A673 (cell line): ENCODE measurements around the gene UBE2R2. TPM values are rescaled to one million over a fixed set of nuclear protein-coding genes. Genes with fewer than 3 reads are reported as not detected.

Experiments used
- BruUV-seq: library from RNA; stranded (reverse); fragments of 400-500 nt; replicated peaks from 2 replicates; lab custom pipeline; 2021; lab: Mats Ljungman, UMichigan
- CTCF ChIA-PET: fragments of 300-600 bp; sonication (Branson Sonifier 250); formaldehyde crosslinking; loops from one replicate; lab custom pipeline; 2022; ENCODE audit warnings: antibody characterized with exemption; lab: Charles Lee
- POLR2A ChIA-PET: fragments of 300-600 bp; sonication (Branson Sonifier 250); formaldehyde crosslinking; loops from one replicate; lab custom pipeline; 2022; ENCODE audit warnings: antibody characterized with exemption; ENCODE audit not compliant: low non-redundant PET; lab: Charles Lee
- DNase-seq: peaks from one replicate; pipeline ENCODE4 v3.0.0-alpha.2; 2015; ENCODE audit warnings: low spot score
- H3K27ac ChIP-seq: fragments of 200-600 bp; sonication (generic); 2 replicates; pipeline ENCODE4 v1.5.1; 2016; ENCODE audit warnings: mixed run types, low read depth, mild to moderate bottlenecking, mixed read lengths, antibody characterized with exemption, low read length; ENCODE audit not compliant: poor library complexity, severe bottlenecking
- H3K27me3 ChIP-seq: fragments of 200-600 bp; sonication (generic); replicated peaks from 2 replicates; pipeline ENCODE4 v1.6.1; 2017; ENCODE audit warnings: mixed run types, low read depth, mild to moderate bottlenecking, mixed read lengths, antibody characterized with exemption, low read length; ENCODE audit not compliant: insufficient read depth, poor library complexity
- H3K36me3 ChIP-seq: fragments of 200-600 bp; sonication (generic); 2 replicates; pipeline ENCODE4 v1.6.1; 2016; ENCODE audit warnings: mixed run types, mild to moderate bottlenecking, mixed read lengths, antibody characterized with exemption, low read length; ENCODE audit not compliant: insufficient read depth, poor library complexity, severe bottlenecking
- H3K4me1 ChIP-seq: fragments of 200-600 bp; sonication (generic); 2 replicates; pipeline ENCODE4 v1.6.1; 2017; ENCODE audit warnings: mixed run types, mild to moderate bottlenecking, mixed read lengths, antibody characterized with exemption, low read length; ENCODE audit not compliant: insufficient read depth, poor library complexity, severe bottlenecking
- H3K4me3 ChIP-seq: fragments of 200-600 bp; sonication (generic); 2 replicates; pipeline ENCODE4 v1.5.1; 2016; ENCODE audit warnings: low read depth, mixed run types, mild to moderate bottlenecking, mixed read lengths, low read length; ENCODE audit not compliant: poor library complexity, severe bottlenecking
- H3K9me3 ChIP-seq: fragments of 200-600 bp; sonication (generic); 2 replicates; pipeline ENCODE4 v1.6.1; 2016; ENCODE audit warnings: mixed run types, low read depth, mild to moderate bottlenecking, mixed read lengths, antibody characterized with exemption, low read length; ENCODE audit not compliant: poor library complexity, severe bottlenecking
- EZH2 ChIP-seq: fragments of 200-600 bp; sonication (generic); IDR thresholded peaks from 2 replicates; pipeline ENCODE4 v1.6.1; 2017; ENCODE audit warnings: borderline replicate concordance, low read depth, mild to moderate bottlenecking, mixed read lengths, antibody characterized with exemption, low read length; ENCODE audit not compliant: poor library complexity, severe bottlenecking
- intact Hi-C: fragments of 100-400 bp; cut with micrococcal nuclease; formaldehyde crosslinking; loops from one replicate; pipeline ENCODE4 v1.10.0; 2022; ENCODE audit not compliant: unreplicated experiment
- total RNA-seq: library from RNA; stranded (reverse); gene quantifications from 2 replicates; pipeline ENCODE4 v1.2.3, GENCODE V29; 2021
- TF ChIP-seq, protein P1 (sequence below): fragments of 300-800, 200-600 bp; sonication (generic); conservative IDR thresholded peaks from 2 replicates; pipeline ENCODE4 v1.5.1; 2017; ENCODE audit warnings: low read depth, mild to moderate bottlenecking, antibody characterized with exemption, low read length, moderate library complexity, mixed read lengths

Gene UBE2R2
- total RNA-seq, 1 experiment from 2014 or later = 49.2 TPM

DNA sequence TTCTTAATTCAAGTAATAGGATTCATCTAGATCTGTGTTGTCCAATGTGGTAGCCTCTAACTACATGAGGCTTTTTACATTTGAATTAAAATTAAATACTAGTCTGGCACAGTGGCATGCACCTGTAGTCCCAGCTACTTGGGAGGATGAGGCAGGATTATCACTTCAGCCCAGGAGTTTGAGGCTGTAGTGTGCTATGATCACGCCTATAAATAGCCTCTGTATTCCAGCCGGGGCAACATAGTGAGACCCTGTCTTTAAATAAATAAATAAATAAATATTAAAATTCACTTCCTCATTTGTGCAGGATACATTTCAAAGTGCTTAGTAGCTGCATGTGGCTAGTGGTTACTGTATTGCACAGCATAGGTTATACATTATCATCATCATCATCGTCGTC, 91.8 kb downstream of the UBE2R2 start:
- POLR2A ChIA-PET = no interaction called here
- Histone ChIP-seq H3K27ac (no peak overlapping the region), H3K36me3 (peaks cover 30% of the 10 kb centered on the region), H3K4me3 (no peak overlapping the region), H3K9me3 (no peaks in the 10 kb centered on the region), H3K4me1 (peaks cover 12% of the 10 kb centered on the region), H3K27me3 (no peaks in the 10 kb centered on the region)
- BruUV-seq = no TSS peak
- intact Hi-C loops = no loop called here
- CTCF ChIA-PET = no interaction called here
- DNase-seq = no peak
- no peak for TF ChIP-seq EZH2

DNA sequence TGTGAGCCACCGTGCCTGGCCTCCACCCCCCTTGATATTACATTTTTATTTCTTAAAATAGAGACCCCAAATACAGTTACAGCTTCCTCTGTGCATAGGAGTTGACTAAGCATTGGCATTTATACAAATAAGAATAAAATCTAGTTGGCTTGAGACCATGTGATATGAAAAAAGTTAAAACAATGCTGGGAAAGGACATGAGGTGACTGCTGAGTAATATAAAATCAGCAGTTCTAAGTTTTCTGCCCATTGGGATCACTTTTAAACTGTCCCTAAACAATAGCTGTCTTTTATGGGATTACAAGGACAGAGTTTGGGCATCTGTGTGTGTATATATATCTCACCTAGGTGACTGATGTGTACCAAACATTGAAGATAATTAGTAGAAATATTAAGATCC, 96.6 kb downstream of the UBE2R2 start:
- intact Hi-C loops = no loop called here
- no peaks in the 10 kb centered on the region for H3K9me3 ChIP-seq
- H3K27me3 ChIP-seq = no peaks in the 10 kb centered on the region
- ChIA-PET CTCF (no interaction called here), POLR2A (no interaction called here)
- peaks cover 48% of the 10 kb centered on the region for H3K36me3 ChIP-seq
- DNase-seq = no peak
- no TSS peak for BruUV-seq
- H3K4me3 ChIP-seq = no peak overlapping the region
- TF ChIP-seq EZH2 = no peak
- TF ChIP-seq, protein P1, sequence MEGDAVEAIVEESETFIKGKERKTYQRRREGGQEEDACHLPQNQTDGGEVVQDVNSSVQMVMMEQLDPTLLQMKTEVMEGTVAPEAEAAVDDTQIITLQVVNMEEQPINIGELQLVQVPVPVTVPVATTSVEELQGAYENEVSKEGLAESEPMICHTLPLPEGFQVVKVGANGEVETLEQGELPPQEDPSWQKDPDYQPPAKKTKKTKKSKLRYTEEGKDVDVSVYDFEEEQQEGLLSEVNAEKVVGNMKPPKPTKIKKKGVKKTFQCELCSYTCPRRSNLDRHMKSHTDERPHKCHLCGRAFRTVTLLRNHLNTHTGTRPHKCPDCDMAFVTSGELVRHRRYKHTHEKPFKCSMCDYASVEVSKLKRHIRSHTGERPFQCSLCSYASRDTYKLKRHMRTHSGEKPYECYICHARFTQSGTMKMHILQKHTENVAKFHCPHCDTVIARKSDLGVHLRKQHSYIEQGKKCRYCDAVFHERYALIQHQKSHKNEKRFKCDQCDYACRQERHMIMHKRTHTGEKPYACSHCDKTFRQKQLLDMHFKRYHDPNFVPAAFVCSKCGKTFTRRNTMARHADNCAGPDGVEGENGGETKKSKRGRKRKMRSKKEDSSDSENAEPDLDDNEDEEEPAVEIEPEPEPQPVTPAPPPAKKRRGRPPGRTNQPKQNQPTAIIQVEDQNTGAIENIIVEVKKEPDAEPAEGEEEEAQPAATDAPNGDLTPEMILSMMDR = no peak
- H3K4me1 ChIP-seq = peaks cover 7% of the 10 kb centered on the region
- no peak overlapping the region for H3K27ac ChIP-seq

DNA sequence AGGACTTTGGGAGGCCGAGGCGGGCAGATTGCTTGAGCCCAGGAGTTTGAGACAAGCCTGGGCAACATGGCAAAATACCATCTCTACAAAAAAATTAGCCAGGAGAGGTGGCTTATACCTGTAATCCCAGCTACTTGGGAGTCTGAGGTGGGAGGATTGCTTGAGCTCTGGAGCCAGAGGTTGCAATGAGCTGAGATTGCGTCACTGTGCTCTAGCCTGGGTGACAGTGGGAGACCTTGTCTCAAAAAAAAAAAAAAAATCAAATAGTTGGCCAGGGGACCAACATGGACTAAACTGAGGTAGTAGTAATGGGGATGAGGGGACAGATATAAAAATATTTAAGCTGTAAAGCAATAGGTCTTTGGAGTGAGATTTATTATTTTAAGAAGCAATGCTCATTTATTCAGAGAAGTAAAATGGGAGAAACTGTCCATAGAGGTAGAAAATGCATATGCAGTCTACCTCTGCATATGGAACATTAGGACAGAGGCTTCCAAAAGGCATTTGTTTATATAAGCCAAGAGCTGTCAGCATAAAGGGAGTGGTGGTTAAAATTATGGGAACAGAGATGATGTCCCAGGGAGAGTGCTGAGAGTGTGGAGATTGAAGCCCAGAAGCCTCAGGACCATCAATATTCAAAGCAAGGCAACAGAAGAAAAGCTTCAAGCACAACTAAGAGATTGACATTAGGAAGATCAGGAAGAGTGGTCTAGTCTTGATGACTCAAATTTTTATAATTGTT, 98.1 kb downstream of the UBE2R2 start:
- Histone ChIP-seq H3K27ac (no peak overlapping the region), H3K4me3 (no peak overlapping the region), H3K4me1 (peaks cover 7% of the 10 kb centered on the region), H3K27me3 (no peaks in the 10 kb centered on the region), H3K9me3 (no peaks in the 10 kb centered on the region), H3K36me3 (peaks cover 60% of the 10 kb centered on the region)
- intact Hi-C loops = no loop called here
- POLR2A ChIA-PET = no interaction called here
- no TSS peak for BruUV-seq
- TF ChIP-seq, protein P1 = no peak
- no peak for TF ChIP-seq EZH2
- CTCF ChIA-PET = interaction anchor here (0.6 kb wide), 1 partner anchor 10 kb away, joined by 5 read pairs; no protein-coding TSS in a partner anchor
- no peak for DNase-seq
